Measurements from ENCODE around the gene KLHDC1. TPM values are rescaled to one million over a fixed set of nuclear protein-coding genes. Genes with fewer than 3 reads are reported as not detected.
"Not testable (repeated sequence)": the region's sequence is repeated elsewhere in the genome, so short reads cannot be mapped to it uniquely, and the experiment has no call there.

Gene KLHDC1
- total RNA-seq, 1 donor from 2014 or later = 6.6 TPM

DNA sequence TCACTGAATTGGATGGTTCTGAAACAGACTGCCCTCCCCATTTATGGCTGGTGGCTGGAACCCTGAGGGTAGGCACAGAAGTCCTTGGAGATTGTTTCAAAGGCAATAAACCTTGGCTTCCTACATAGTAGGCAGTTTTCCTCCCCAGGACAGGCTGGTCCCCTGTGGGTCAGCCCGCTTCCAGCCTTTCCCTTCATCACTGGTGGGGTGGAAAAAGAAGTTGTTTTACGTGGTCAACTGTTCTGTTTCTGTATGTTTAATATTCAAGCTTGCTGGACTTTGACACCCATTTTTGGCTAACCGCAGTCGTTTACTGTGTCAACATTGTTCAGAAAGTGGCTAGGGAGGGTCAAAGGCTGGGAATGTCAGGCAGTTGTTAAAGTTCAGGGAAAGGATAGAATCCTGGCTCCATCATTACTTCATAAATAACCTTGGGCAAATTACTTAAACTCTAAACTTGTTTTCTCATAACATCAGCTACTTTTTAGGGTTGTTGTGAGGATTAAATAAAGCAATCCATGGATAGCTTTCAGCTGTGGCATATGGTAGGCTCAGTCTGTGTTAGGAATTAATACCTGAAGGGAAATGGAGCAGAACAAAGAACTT, 77.4 kb downstream of the KLHDC1 start:
- no peak for DNase-seq (ENCODE audit: low spot score)
- intact Hi-C loops (cut with DNase I) = no loop called here

DNA sequence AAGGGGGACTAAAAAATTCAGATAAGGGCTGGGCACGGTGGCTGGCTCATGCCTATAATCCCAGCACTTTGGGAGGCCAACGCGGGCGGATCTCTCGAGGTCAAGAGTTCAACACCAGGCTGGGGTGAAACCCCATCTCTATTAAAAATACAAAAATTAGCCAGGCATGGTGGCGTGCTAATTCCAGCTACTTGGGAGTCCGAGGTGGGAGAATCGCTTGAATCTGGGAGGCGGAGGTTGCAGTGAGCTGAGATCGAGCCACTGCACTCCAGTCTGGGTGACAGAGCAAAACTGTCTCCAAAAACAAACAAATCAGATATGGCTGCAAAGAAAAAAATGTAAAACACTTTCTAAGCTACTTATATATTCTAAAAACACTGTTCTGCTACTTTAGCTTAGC, 78.8 kb downstream of the KLHDC1 start:
- intact Hi-C loops (cut with DNase I); DNase-seq (ENCODE audit: low spot score): not testable (repeated sequence)

DNA sequence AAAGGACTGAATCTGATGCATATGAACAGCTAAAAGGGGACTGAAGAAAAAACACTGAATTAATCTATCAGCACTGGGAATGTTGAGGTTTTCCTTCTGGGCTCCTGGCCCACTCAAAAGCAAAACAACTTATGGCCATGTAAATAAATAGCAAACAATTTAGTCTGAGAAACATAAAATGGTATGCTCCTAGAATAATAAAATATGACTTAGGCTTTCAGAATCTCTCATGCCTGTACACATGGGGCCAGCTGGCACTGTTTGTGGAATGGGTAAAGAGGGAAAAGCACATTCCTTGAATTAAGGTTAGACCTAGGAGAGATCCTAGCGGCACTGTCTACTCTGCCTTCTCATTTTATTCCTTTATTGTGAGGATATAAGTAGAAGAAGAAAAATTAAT, 81.2 kb downstream of the KLHDC1 start:
- no peak for DNase-seq (ENCODE audit: low spot score)
- intact Hi-C loops (cut with DNase I) = no loop called here

DNA sequence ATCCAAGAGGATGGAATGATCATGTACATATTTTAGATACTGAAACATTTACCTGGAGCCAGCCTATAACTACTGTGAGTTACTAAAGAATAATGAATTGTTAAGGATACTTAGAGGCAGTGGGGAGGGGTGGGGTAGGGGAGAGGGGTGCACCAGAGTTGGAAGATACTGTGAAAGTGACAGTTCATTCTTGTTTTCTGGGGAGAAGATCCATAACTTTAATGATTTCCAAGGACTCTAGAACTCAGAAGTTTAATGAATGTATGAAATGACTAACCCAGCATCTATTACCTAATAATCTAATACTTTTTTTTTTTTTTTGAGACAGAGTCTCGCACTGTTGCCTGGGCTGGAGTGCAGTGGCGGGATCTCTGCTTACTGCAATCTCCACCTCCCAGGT, 85.5 kb downstream of the KLHDC1 start:
- no peak for DNase-seq (ENCODE audit: low spot score)
- intact Hi-C loops (cut with DNase I) = no loop called here

DNA sequence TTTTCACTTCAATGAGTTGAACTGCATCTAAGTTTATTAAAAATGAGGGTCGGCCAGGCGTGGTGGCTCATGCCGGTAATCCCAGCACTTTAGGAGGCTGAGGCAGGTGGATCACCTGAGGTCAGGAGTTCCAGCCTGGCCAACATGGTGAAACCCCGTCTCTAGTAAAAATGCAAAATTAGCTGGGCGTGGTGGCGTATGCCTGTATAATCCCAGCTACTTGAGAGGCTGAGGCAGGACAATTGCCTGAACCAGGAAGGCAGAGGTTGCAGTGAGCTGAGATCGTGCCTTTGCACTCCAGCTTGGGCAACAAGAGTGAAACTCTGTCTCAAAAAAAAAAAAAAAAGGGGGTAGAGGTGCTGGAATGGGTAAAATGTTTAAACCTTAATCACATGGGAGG, 88.1 kb downstream of the KLHDC1 start:
- DNase-seq (ENCODE audit: low spot score); intact Hi-C loops (cut with DNase I): not testable (repeated sequence)

DNA sequence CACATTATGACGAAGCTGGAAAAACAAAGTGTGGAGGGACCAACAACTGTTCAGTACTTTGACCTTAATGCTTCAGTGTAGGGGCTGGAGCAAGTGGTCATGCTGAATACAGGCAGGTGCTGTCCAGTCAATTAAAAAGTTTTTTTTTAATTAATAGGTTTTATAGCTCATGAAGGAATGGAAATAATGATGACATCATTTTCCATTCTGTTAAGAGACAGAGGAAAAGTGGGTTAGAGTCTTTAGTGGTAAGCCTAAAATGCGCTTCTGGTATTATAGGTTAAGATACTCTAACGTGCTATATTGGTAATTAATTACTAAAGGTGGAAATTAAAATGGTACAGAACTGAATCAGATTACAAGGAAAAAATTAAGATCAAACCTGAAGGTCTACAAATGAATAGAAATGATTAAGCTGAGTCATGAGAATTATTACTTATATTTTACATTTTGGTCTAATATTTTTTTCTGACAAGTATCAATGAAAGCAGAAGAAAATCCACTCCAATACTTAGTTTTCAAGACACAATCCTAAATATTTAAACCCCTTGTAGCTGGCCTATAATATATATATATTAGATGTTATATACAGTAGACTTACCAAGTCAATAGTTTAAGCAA, 90.6 kb downstream of the KLHDC1 start:
- intact Hi-C loops (cut with DNase I) = no loop called here
- no peak for DNase-seq (ENCODE audit: low spot score)

DNA sequence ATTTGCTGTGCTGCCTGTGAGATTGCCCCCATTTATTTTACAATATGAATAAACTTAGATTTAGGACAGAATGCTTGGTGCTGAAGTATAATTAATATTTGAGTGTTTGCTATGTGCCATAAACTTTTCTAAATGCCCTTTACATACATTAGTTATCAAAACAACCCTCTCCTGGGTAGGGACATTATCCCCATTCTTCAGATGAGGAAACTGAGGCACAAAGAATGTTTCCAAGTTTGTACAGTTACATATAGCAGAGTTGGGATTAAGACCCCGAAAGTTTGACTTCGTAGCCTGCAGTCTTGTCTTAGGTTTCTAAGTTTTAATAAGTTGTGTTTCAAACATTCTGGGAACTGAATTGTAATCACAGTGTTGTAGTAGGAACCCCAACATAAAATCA, 93.4 kb downstream of the KLHDC1 start:
- intact Hi-C loops (cut with DNase I) = no loop called here
- no peak for DNase-seq (ENCODE audit: low spot score)

DNA sequence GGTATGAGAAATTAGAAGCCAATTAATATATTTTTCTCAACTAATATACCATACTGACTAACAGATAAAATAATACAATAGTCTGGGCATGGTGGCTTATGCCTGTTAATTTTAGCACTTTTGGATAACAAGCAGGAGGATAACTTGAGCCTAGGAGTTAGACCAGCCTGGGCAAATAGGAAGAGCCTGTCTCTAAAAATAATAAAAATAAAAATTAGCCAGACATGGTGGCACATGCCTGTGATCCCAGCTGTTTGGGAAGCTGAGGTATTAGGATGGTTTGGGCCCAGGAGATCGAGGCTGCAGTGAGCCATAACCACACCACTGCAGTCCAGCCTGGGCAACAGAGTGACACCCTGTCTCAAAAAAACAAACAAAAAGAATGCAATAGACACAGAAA, 99.7 kb downstream of the KLHDC1 start:
- DNase-seq (ENCODE audit: low spot score) = no peak
- intact Hi-C loops (cut with DNase I) = no loop called here

DNA sequence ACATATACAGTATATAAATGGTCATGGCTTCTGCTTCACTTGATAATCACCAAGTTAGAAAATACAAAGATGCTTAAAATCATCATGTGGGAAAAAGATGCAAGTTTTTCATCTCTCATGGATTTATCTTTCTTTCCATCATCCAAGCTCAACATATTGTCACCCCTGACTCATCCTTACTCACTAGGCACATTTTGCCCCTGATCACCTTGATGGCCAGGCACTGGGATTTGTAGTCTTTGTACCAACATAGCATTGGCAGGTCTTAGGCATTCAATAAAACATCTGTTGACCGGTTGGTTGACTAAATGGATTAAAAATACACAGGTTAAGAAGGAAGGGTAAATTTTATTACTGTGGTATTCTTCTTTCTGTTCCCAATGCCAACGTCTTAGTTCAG, 103.1 kb downstream of the KLHDC1 start:
- intact Hi-C loops (cut with DNase I) = no loop called here
- no peak for DNase-seq (ENCODE audit: low spot score)

Other genes with a start within 250 kb of the KLHDC1 start
- gene RPS29, start 106.7 kb upstream of the KLHDC1 start, total RNA-seq = 612 TPM
- gene LRR1, start 94.2 kb upstream of the KLHDC1 start, total RNA-seq = 4.7 TPM
- 135 TPM for gene RPL36AL, start 72.5 kb upstream of the KLHDC1 start, total RNA-seq
- 20.0 TPM for gene MGAT2, start 72.3 kb upstream of the KLHDC1 start, total RNA-seq
- gene DNAAF2, start 57.9 kb upstream of the KLHDC1 start, total RNA-seq = 4.8 TPM
- gene POLE2, start 4.9 kb upstream of the KLHDC1 start, total RNA-seq = 0.78 TPM
- 77.2 TPM for gene KLHDC2, start 75.0 kb downstream of the KLHDC1 start, total RNA-seq
- gene NEMF, start 159.7 kb downstream of the KLHDC1 start, total RNA-seq = 54.0 TPM
- gene ARF6, start 200.0 kb downstream of the KLHDC1 start, total RNA-seq = 33.2 TPM

Data from cardiac septum (tissue), 1 donor.